ENCODE results near the gene CARD6.

GRCh38 chr5:40873286-40873880, 32.2 kb downstream of the CARD6 start:
- TF ChIP-seq BRCA1 (CRISPR knock-in tag; IDR thresholded peaks at IDR 0.05) (no peak), CCDC6 (CRISPR knock-in tag; IDR thresholded peaks at IDR 0.05) (no peak), ZNF234 (CRISPR knock-in tag; conservative IDR thresholded peaks at IDR 0.05) (no peak), AFF4 (CRISPR knock-in tag; IDR thresholded peaks at IDR 0.05) (no peak), CHD4 (IDR thresholded peaks at IDR 0.05; ENCODE audit: borderline replicate concordance, low read length) (no peak), TEAD2 (CRISPR knock-in tag; IDR thresholded peaks at IDR 0.05) (no peak), ZNF292 (CRISPR knock-in tag; IDR thresholded peaks at IDR 0.05; ENCODE audit: borderline replicate concordance, low read depth) (no peak), ZNF598 (CRISPR knock-in tag; IDR thresholded peaks at IDR 0.05; ENCODE audit: borderline replicate concordance) (no peak)
